ENCODE results near the gene RAB36.
A peak's percentile ranks its signal among the peaks of the same experiment; 100 is the strongest.

DNA sequence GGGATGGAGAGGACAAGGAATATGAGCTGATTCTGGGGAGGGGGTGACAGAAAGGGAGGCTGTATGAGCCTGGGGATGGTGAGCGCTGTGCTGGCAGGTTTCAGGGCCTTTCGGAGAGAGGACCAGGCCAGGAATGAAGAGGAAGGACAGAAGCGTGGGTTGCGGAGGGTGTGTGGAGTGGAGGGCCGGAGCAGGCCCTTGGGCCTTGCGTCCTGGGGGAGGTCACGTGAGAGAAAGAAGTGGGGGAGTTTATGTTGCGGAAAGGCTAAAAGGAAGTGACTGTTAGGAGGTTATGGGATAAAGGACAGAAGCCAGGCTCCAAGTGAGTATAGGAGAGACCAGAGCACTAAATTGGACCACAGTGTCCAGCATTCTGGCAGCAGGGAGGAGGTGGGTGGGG lies 52.6 kb downstream of the RAB36 start:
- TF ChIP-seq, protein P1, sequence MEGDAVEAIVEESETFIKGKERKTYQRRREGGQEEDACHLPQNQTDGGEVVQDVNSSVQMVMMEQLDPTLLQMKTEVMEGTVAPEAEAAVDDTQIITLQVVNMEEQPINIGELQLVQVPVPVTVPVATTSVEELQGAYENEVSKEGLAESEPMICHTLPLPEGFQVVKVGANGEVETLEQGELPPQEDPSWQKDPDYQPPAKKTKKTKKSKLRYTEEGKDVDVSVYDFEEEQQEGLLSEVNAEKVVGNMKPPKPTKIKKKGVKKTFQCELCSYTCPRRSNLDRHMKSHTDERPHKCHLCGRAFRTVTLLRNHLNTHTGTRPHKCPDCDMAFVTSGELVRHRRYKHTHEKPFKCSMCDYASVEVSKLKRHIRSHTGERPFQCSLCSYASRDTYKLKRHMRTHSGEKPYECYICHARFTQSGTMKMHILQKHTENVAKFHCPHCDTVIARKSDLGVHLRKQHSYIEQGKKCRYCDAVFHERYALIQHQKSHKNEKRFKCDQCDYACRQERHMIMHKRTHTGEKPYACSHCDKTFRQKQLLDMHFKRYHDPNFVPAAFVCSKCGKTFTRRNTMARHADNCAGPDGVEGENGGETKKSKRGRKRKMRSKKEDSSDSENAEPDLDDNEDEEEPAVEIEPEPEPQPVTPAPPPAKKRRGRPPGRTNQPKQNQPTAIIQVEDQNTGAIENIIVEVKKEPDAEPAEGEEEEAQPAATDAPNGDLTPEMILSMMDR (IDR thresholded peaks at IDR 0.05 in 8 of 11, conservative IDR thresholded peaks at IDR 0.05 in 3 of 11), result no peak
- TF ChIP-seq POLR2A (IDR thresholded peaks at IDR 0.05) (no peak), POLR2AphosphoS5 (IDR thresholded peaks at IDR 0.05) (peak; percentile 50 to 65 (median 52))

All from spleen (tissue), 7 donors.